ENCODE data around the gene SMYD5. TPM values are rescaled to one million over a fixed set of nuclear protein-coding genes. Genes with fewer than 3 reads are reported as not detected.
A peak's percentile ranks its signal among the peaks of the same experiment; 100 is the strongest.

The SMYD5 gene
- total RNA-seq, 2 donors from 2014 or later, result 10.1 to 19.4 TPM

DNA sequence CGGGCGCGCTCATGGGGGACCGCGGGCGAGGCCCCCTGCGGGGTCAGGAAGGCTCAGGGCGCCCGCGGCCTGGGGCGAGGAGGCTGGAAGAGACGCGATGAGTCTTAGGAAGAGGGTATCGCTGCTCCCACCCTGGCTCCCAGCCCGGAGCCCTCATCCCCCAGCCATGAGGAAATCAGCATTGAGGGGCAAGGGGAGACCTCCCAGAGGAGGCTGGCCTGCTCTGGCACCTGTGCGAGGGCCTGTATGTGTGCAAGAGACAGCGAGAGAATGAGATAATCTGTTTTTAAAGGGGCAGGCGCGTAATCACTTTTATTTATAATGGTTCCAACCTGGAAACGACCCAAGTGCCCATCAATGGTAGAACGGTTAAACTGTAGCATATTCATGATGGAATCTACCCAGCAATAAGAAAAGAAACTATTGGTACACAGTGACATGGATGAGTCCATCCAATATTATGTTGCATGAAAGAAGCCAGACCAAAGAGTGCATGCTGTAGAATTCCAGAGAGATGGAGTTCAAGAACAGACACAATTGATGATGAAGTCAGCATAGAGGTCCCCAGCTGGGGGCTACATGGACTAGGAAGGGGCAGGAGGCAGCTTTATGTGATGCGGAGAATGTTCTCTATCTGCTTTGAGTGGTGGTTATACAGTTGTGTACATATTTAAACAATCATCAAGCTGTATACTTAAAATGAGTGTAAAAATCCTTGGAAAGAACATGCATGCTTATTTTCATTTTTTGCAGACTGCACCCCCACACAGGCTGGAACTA, 55.8 kb downstream of the SMYD5 start:
- peak; percentile 10 for ATAC-seq
- Histone ChIP-seq H3K36me3 (replicated peaks in 1 of 2; ENCODE audit: insufficient read depth in 1 of 2, low read depth in 2 of 2) (no peaks in the 10 kb centered on the region), H3K4me3 (no peak overlapping the region), H3K9me3 (peaks cover 0 to 4% (median 0%) of the 10 kb centered on the region in 3 donors), H3K27ac (no peak overlapping the region), H3K4me1 (peaks cover 9% of the 10 kb centered on the region), H3K27me3 (peaks cover 0 to 7% of the 10 kb centered on the region in 2 donors)
- TF ChIP-seq, protein P1, sequence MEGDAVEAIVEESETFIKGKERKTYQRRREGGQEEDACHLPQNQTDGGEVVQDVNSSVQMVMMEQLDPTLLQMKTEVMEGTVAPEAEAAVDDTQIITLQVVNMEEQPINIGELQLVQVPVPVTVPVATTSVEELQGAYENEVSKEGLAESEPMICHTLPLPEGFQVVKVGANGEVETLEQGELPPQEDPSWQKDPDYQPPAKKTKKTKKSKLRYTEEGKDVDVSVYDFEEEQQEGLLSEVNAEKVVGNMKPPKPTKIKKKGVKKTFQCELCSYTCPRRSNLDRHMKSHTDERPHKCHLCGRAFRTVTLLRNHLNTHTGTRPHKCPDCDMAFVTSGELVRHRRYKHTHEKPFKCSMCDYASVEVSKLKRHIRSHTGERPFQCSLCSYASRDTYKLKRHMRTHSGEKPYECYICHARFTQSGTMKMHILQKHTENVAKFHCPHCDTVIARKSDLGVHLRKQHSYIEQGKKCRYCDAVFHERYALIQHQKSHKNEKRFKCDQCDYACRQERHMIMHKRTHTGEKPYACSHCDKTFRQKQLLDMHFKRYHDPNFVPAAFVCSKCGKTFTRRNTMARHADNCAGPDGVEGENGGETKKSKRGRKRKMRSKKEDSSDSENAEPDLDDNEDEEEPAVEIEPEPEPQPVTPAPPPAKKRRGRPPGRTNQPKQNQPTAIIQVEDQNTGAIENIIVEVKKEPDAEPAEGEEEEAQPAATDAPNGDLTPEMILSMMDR (IDR thresholded peaks at IDR 0.05), result no peak
- TF ChIP-seq POLR2A (IDR thresholded peaks at IDR 0.05), result no peak
- no peak for DNase-seq
- intact Hi-C loops (cut with DNase I), result no loop called here
- 18 to 24% methylated on average over 12 to 22 of the region's 22 CpGs for WGBS, 2 donors

DNA sequence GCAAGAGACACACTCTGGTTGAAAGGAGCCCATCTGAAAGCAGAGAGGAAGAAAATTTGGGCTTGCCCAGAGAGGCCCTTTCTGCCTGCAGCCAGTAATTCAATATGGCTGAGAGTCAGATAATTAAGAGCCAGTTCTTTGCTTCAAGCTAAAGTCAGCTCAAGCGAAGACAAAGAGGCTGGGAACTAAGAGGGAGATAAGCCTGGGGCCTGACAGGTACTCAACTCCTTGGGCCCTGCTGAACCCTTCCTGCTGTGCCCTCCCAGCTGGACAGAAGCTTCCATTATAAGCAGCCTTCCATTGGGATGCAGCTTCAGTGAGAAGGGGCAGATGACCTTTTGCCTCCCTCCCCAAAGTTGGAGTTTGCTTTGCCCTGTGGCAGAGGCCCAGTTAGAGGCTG, 58.2 kb downstream of the SMYD5 start:
- Histone ChIP-seq H3K27ac (no peak overlapping the region), H3K9me3 (peaks cover 0 to 4% (median 0%) of the 10 kb centered on the region in 3 donors), H3K27me3 (peaks cover 0 to 7% of the 10 kb centered on the region in 2 donors), H3K36me3 (replicated peaks in 1 of 2; ENCODE audit: insufficient read depth in 1 of 2, low read depth in 2 of 2) (no peaks in the 10 kb centered on the region), H3K4me3 (no peak overlapping the region), H3K4me1 (peaks cover 9% of the 10 kb centered on the region)
- TF ChIP-seq, protein P1 (IDR thresholded peaks at IDR 0.05), result no peak
- TF ChIP-seq POLR2A (IDR thresholded peaks at IDR 0.05), result no peak
- 89 to 100% methylated on average over 1 of the region's 1 CpG for WGBS, 2 donors
- DNase-seq, result no peak
- no peak for ATAC-seq
- intact Hi-C loops (cut with DNase I), result no loop called here

Other genes with a start within 250 kb of the SMYD5 start
- gene SFXN5, start 142.5 kb upstream of the SMYD5 start, total RNA-seq, result 1 to 10 TPM; 4.3 to 5.4 TPM
- gene RAB11FIP5, start 101.3 kb upstream of the SMYD5 start, total RNA-seq, result 10 to 100 TPM; 19.2 to 39.6 TPM
- gene NOTO, start 11.7 kb upstream of the SMYD5 start, total RNA-seq, result not detected
- gene PRADC1, start 19.0 kb downstream of the SMYD5 start, total RNA-seq, result 10 to 100 TPM; 11.7 to 21.4 TPM
- gene CCT7, start 20.1 kb downstream of the SMYD5 start, total RNA-seq, result 10 to 100 TPM; 88.7 to 92.3 TPM
- 10 to 100 TPM in 1 of 2 donors, 1 to 10 TPM in 1; 4.3 to 11.2 TPM for gene FBXO41, start 70.2 kb downstream of the SMYD5 start, total RNA-seq
- not detected for gene EGR4, start 79.3 kb downstream of the SMYD5 start, total RNA-seq
- gene ALMS1, start 171.6 kb downstream of the SMYD5 start, total RNA-seq, result 10 to 100 TPM; 34.2 to 44.5 TPM